ENCODE data around the gene CCNE1. TPM values are rescaled to one million over a fixed set of nuclear protein-coding genes. Genes with fewer than 3 reads are reported as not detected.

The CCNE1 gene
- total RNA-seq, 2 donors from 2014 or later: 33.3 to 34.9 TPM

DNA sequence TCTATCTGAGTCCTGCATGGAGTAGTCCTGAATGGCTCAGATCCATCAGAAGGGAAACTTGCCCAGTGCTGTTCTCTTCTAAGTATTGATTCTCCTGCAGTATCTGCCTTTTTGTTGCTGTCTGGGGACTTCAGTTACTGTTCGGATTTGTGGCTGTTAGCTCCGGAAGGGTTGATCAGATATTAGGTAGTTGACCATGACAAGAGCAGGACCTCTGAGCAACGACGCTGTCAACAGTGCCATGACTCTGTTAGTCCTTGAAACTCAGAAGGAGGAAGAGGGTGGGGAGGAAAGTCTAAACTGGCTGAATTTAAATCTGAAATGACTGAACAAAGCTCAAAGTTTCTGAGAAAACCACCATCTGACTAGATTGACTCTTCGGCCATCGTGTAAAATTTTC lies 42.2 kb downstream of the CCNE1 start:
- no peaks in the 10 kb centered on the region for H3K9me3 ChIP-seq (ENCODE audit: control insufficient read depth, low read length)
- peaks cover 5% of the 10 kb centered on the region for H3K4me1 ChIP-seq (ENCODE audit: control insufficient read depth, insufficient read depth, low read length)
- H3K4me1 Mint-ChIP-seq: peaks cover 18% of the 10 kb centered on the region
- H3K36me3 Mint-ChIP-seq (ENCODE audit: low read depth): no peaks in the 10 kb centered on the region
- H3K36me3 ChIP-seq (ENCODE audit: control insufficient read depth, insufficient read depth, low read length): no peaks in the 10 kb centered on the region
- H3K9me3 Mint-ChIP-seq: no peaks in the 10 kb centered on the region
- H3K4me3 Mint-ChIP-seq: no peak overlapping the region
- H3K27ac Mint-ChIP-seq: no peak overlapping the region
- H3K9ac ChIP-seq (ENCODE audit: extremely low read depth, low read length, poor library complexity, severe bottlenecking): no peak overlapping the region
- no peak for TF ChIP-seq CTCF (conservative IDR thresholded peaks at IDR 0.05)
- H3K4me3 ChIP-seq (ENCODE audit: low read length): no peak overlapping the region
- H3K27me3 ChIP-seq (ENCODE audit: control insufficient read depth, insufficient read depth, low read length, poor library complexity, severe bottlenecking): peaks cover under 1% of the 10 kb centered on the region
- WGBS, 2 experiments (ENCODE audit: insufficient coverage in 1 of 2, insufficient read length in 1 of 2): 94 to 97% methylated on average over 5 to 6 of the region's 6 CpGs
- H3K27me3 Mint-ChIP-seq (ENCODE audit: insufficient read depth): peaks cover 13% of the 10 kb centered on the region
- no peak overlapping the region for H3K27ac ChIP-seq (ENCODE audit: low read depth, low read length)
- no peak for DNase-seq

GRCh38 chr19:29855087-29855486 lies 43.3 kb downstream of the CCNE1 start:
- H3K4me1 Mint-ChIP-seq: peaks cover 20% of the 10 kb centered on the region
- Histone ChIP-seq H3K4me3 (ENCODE audit: low read length) (no peak overlapping the region), H3K27me3 (ENCODE audit: control insufficient read depth, insufficient read depth, low read length, poor library complexity, severe bottlenecking) (no peaks in the 10 kb centered on the region), H3K4me1 (ENCODE audit: control insufficient read depth, insufficient read depth, low read length) (peaks cover 5% of the 10 kb centered on the region), H3K27ac (ENCODE audit: low read depth, low read length) (no peak overlapping the region), H3K9ac (ENCODE audit: extremely low read depth, low read length, poor library complexity, severe bottlenecking) (no peak overlapping the region), H3K36me3 (ENCODE audit: control insufficient read depth, insufficient read depth, low read length) (no peaks in the 10 kb centered on the region), H3K9me3 (ENCODE audit: control insufficient read depth, low read length) (no peaks in the 10 kb centered on the region)
- no peaks in the 10 kb centered on the region for H3K36me3 Mint-ChIP-seq (ENCODE audit: low read depth)
- no peak overlapping the region for H3K27ac Mint-ChIP-seq
- no peak for TF ChIP-seq CTCF (conservative IDR thresholded peaks at IDR 0.05)
- 93 to 100% methylated on average over 2 to 4 of the region's 4 CpGs for whole genome bisulfite sequencing, 2 experiments (ENCODE audit: insufficient coverage in 1 of 2, insufficient read length in 1 of 2)
- no peaks in the 10 kb centered on the region for H3K9me3 Mint-ChIP-seq
- H3K27me3 Mint-ChIP-seq (ENCODE audit: insufficient read depth): peaks cover 10% of the 10 kb centered on the region
- no peak overlapping the region for H3K4me3 Mint-ChIP-seq
- peak; percentile 68 for DNase-seq

DNA sequence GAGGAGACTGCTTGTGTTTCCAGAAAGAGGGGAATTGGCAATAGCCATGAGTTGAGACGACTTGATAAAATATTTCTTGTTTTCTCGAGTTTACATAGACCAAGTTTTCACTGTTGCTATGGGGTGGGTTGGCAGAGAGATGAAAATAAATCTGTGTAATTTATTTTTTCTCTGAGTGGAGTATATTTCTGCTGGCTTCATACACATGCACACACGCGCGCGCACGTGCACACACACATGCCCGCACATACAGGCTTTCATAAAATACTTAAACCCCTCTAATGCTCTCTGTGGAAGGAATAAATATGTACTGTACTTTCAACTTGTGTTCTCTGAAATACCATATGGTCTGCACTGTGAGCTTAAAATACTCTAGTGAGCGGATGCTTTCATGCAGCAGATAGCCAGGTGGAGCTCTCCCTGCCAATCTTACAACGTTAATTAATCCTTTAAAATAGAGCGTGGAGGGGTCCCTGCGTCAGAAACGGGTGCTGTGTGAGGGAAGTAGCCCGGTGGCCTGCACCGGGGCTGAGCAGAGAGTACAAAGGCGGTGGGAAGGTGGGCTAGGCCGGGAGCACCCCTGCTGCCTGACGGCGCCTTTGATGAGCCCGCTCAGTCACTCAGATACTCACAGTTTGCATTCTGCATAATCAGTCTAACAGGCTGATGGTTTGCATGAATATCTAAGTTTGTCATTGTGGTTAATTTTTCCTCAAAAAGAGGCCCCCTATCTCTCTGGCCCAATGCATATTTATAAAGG lies 44.1 kb downstream of the CCNE1 start:
- no peak for TF ChIP-seq CTCF (conservative IDR thresholded peaks at IDR 0.05)
- Histone ChIP-seq H3K9me3 (ENCODE audit: control insufficient read depth, low read length) (no peaks in the 10 kb centered on the region), H3K27me3 (ENCODE audit: control insufficient read depth, insufficient read depth, low read length, poor library complexity, severe bottlenecking) (no peaks in the 10 kb centered on the region), H3K4me3 (ENCODE audit: low read length) (no peak overlapping the region), H3K9ac (ENCODE audit: extremely low read depth, low read length, poor library complexity, severe bottlenecking) (no peak overlapping the region), H3K36me3 (ENCODE audit: control insufficient read depth, insufficient read depth, low read length) (no peaks in the 10 kb centered on the region), H3K4me1 (ENCODE audit: control insufficient read depth, insufficient read depth, low read length) (peaks cover 5% of the 10 kb centered on the region), H3K27ac (ENCODE audit: low read depth, low read length) (no peak overlapping the region)
- 80 to 84% methylated on average over 12 to 19 of the region's 20 CpGs for WGBS, 2 experiments (ENCODE audit: insufficient coverage in 1 of 2, insufficient read length in 1 of 2)
- DNase-seq: no peak
- H3K27me3 Mint-ChIP-seq (ENCODE audit: insufficient read depth): peaks cover 8% of the 10 kb centered on the region
- no peak overlapping the region for H3K4me3 Mint-ChIP-seq
- no peak overlapping the region for H3K27ac Mint-ChIP-seq
- no peaks in the 10 kb centered on the region for H3K9me3 Mint-ChIP-seq
- H3K4me1 Mint-ChIP-seq: peaks cover 20% of the 10 kb centered on the region
- H3K36me3 Mint-ChIP-seq (ENCODE audit: low read depth): no peaks in the 10 kb centered on the region

Measured in endodermal cell (in vitro differentiated cells).